Caco-2 (cell line): Measurements from ENCODE around the gene EIF2S2. TPM values are rescaled to one million over a fixed set of nuclear protein-coding genes. Genes with fewer than 3 reads are reported as not detected.

Source experiments
- BruUV-seq: library from RNA; stranded (reverse); fragments of 400-500 nt; replicated peaks from 2 replicates; lab custom pipeline; 2021; lab: Mats Ljungman, UMichigan
- CTCF ChIA-PET: fragments of 300-600 bp; sonication (Branson Sonifier 250); formaldehyde crosslinking; loops from one replicate; lab custom pipeline; 2022; ENCODE audit warnings: antibody characterized with exemption; lab: Charles Lee
- POLR2A ChIA-PET: fragments of 300-600 bp; sonication (Branson Sonifier 250); formaldehyde crosslinking; loops from one replicate; lab custom pipeline; 2022; ENCODE audit warnings: antibody characterized with exemption; lab: Charles Lee
- DNase-seq, 2 experiments: peaks; one replicate each; pipeline versions ENCODE4 v3.0.0 to v3.0.0-alpha.2; 2020 to 2022
- H3K27me3 ChIP-seq: replicated peaks from 2 replicates; pipeline ENCODE4 v1.6.0; 2011; ENCODE audit warnings: low read length; ENCODE audit not compliant: control insufficient read depth, insufficient read depth
- H3K36me3 ChIP-seq: 2 replicates; pipeline ENCODE4 v1.5.1; 2011; ENCODE audit warnings: low read length; ENCODE audit not compliant: control insufficient read depth, insufficient read depth
- H3K4me1 ChIP-seq: fragments of 250-450 bp; sonication (Bioruptor Pico); 2 replicates; pipeline ENCODE4 v1.5.1; 2020; ENCODE audit warnings: mild to moderate bottlenecking
- H3K4me3 ChIP-seq: 2 replicates; pipeline ENCODE4 v1.5.1; 2011; ENCODE audit warnings: low read depth, mild to moderate bottlenecking, control low read depth, low read length
- H3K9me3 ChIP-seq: fragments of 250-450 bp; sonication (Bioruptor Pico); 2 replicates; pipeline ENCODE4 v1.5.1; 2020; ENCODE audit warnings: mild to moderate bottlenecking, moderate library complexity
- H3K27ac Mint-ChIP-seq: one replicate; pipeline ENCODE4 v1.8.0; 2022; ENCODE audit warnings: mixed read lengths; ENCODE audit not compliant: unreplicated experiment
- H3K27me3 Mint-ChIP-seq: one replicate; pipeline ENCODE4 v1.8.0; 2022; ENCODE audit warnings: mixed read lengths; ENCODE audit not compliant: insufficient read depth, unreplicated experiment
- H3K36me3 Mint-ChIP-seq: one replicate; pipeline ENCODE4 v1.8.0; 2022; ENCODE audit warnings: mild to moderate bottlenecking, mixed read lengths; ENCODE audit not compliant: insufficient read depth, unreplicated experiment
- H3K4me1 Mint-ChIP-seq: one replicate; pipeline ENCODE4 v1.8.0; 2022; ENCODE audit warnings: low read depth, mixed read lengths; ENCODE audit not compliant: unreplicated experiment
- H3K4me3 Mint-ChIP-seq: one replicate; pipeline ENCODE4 v1.8.0; 2022; ENCODE audit warnings: mild to moderate bottlenecking, moderate library complexity, mixed read lengths; ENCODE audit not compliant: unreplicated experiment
- H3K9me3 Mint-ChIP-seq: one replicate; pipeline ENCODE4 v1.8.0; 2022; ENCODE audit warnings: mixed read lengths; ENCODE audit not compliant: unreplicated experiment
- intact Hi-C: fragments of 100-400 bp; cut with micrococcal nuclease; formaldehyde crosslinking; loops from one replicate; pipeline ENCODE4 v1.10.0; 2022; ENCODE audit not compliant: unreplicated experiment
- total RNA-seq: library from RNA; stranded (reverse); gene quantifications from 2 replicates; pipeline ENCODE4 v1.2.3, GENCODE V29; 2022
- TF ChIP-seq, protein P1 (sequence below), 2 experiments: fragments of 200-600 bp in 1 of 2; IDR thresholded peaks; 1 replicate in 1 of 2; 2 replicates in 1 of 2; pipeline versions ENCODE4 v1.5.1 to v1.8.0; 2011 to 2022; ENCODE audit warnings: antibody characterized with exemption in 1 of 2, control low read depth in 1 of 2, inconsistent platforms in 1 of 2, low read depth in 1 of 2, low read length in 1 of 2, mild to moderate bottlenecking in 1 of 2, moderate library complexity in 1 of 2; ENCODE audit not compliant: insufficient read depth in 1 of 2, severe bottlenecking in 1 of 2, unreplicated experiment in 1 of 2

The EIF2S2 gene
- total RNA-seq, 1 experiment from 2014 or later, result 299 TPM

GRCh38 chr20:34061695-34062094, 50.3 kb downstream of the EIF2S2 start:
- no peaks in the 10 kb centered on the region for H3K4me1 Mint-ChIP-seq

DNA sequence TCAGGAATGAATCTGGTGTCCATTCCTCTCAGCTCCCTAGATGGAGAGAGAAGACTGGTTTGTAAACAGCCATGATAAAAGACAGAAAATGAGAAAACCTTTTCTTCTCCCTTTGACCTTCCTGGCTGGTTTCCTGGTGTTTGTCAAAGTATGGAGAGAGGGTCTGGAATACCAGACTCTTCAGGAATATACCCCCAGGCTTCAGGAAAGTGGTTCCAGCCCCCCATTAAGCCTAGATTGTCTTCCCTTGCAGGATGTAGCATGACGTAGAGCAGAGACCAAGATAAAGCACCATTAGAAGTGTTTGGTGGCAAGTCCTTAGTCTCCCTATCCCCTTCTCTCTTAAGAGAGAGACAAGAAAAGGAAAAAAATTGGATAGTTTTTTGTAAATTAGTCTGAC, 51.1 kb downstream of the EIF2S2 start:
- CTCF ChIA-PET, result no interaction called here
- Mint-ChIP-seq H3K9me3 (no peaks in the 10 kb centered on the region), H3K27ac (no peak overlapping the region), H3K27me3 (no peaks in the 10 kb centered on the region), H3K36me3 (peaks cover 16% of the 10 kb centered on the region), H3K4me3 (no peak overlapping the region), H3K4me1 (no peaks in the 10 kb centered on the region)
- TF ChIP-seq, protein P1, sequence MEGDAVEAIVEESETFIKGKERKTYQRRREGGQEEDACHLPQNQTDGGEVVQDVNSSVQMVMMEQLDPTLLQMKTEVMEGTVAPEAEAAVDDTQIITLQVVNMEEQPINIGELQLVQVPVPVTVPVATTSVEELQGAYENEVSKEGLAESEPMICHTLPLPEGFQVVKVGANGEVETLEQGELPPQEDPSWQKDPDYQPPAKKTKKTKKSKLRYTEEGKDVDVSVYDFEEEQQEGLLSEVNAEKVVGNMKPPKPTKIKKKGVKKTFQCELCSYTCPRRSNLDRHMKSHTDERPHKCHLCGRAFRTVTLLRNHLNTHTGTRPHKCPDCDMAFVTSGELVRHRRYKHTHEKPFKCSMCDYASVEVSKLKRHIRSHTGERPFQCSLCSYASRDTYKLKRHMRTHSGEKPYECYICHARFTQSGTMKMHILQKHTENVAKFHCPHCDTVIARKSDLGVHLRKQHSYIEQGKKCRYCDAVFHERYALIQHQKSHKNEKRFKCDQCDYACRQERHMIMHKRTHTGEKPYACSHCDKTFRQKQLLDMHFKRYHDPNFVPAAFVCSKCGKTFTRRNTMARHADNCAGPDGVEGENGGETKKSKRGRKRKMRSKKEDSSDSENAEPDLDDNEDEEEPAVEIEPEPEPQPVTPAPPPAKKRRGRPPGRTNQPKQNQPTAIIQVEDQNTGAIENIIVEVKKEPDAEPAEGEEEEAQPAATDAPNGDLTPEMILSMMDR (IDR thresholded peaks at IDR 0.05; ENCODE audit: insufficient read depth in 1 of 2, low read depth in 1 of 2, low read length in 1 of 2, severe bottlenecking in 1 of 2, unreplicated experiment in 1 of 2), result no peak
- POLR2A ChIA-PET, result no interaction called here
- no peak overlapping the region for H3K4me3 ChIP-seq
- peaks cover 2% of the 10 kb centered on the region; the same call in 1 of the 2 replicates for H3K36me3 ChIP-seq
- H3K27me3 ChIP-seq, result no peaks in the 10 kb centered on the region
- intact Hi-C loops, result no loop called here
- no TSS peak for BruUV-seq
- no peaks in the 10 kb centered on the region for H3K9me3 ChIP-seq
- no peaks in the 10 kb centered on the region for H3K4me1 ChIP-seq
- DNase-seq, result no peak

More at GRCh38 chr20:34061695-34062094, 50.3 kb downstream of the EIF2S2 start:
- intact Hi-C loops, result no loop called here
- Histone ChIP-seq H3K27me3 (no peaks in the 10 kb centered on the region), H3K9me3 (no peaks in the 10 kb centered on the region), H3K4me3 (no peak overlapping the region), H3K4me1 (no peaks in the 10 kb centered on the region), H3K36me3 (peaks cover 2% of the 10 kb centered on the region; the same call in 1 of the 2 replicates)
- no peak for DNase-seq
- CTCF ChIA-PET, result no interaction called here
- Mint-ChIP-seq H3K36me3 (peaks cover 16% of the 10 kb centered on the region), H3K4me3 (no peak overlapping the region), H3K27me3 (no peaks in the 10 kb centered on the region), H3K27ac (no peak overlapping the region), H3K9me3 (no peaks in the 10 kb centered on the region)
- TF ChIP-seq, protein P1 (IDR thresholded peaks at IDR 0.05; ENCODE audit: insufficient read depth in 1 of 2, low read depth in 1 of 2, low read length in 1 of 2, severe bottlenecking in 1 of 2, unreplicated experiment in 1 of 2), result no peak
- POLR2A ChIA-PET, result no interaction called here
- no TSS peak for BruUV-seq

DNA sequence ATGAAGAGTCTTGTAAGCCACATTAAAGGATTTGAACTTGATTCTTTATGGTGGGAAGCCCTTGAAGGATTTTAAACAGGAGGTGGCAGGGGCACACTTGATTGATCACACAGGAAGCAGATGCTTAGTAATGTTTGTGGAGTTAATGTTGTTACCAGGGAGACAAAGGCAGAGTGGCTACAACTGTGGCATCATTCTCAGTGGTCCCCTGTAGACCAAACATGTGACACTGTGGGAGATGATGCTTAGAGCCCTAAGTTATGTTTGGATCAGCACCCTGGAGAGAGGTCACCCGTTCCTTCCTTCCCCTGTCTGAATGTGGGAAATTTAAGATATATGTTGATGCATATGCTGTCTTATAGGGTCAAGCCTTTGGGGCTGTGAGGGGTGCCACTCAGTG, 53.2 kb downstream of the EIF2S2 start:
- Mint-ChIP-seq H3K9me3 (no peaks in the 10 kb centered on the region), H3K4me1 (peaks cover 7% of the 10 kb centered on the region), H3K4me3 (no peak overlapping the region), H3K27me3 (no peaks in the 10 kb centered on the region), H3K36me3 (peaks cover 6% of the 10 kb centered on the region), H3K27ac (no peak overlapping the region)
- no peak overlapping the region for H3K4me3 ChIP-seq
- DNase-seq, result no peak
- H3K4me1 ChIP-seq, result no peaks in the 10 kb centered on the region; the same call in 1 of the 2 replicates
- no peaks in the 10 kb centered on the region for H3K9me3 ChIP-seq
- H3K27me3 ChIP-seq, result no peaks in the 10 kb centered on the region
- POLR2A ChIA-PET, result no interaction called here
- peaks cover 2% of the 10 kb centered on the region; the same call in 1 of the 2 replicates for H3K36me3 ChIP-seq
- TF ChIP-seq, protein P1 (IDR thresholded peaks at IDR 0.05; ENCODE audit: insufficient read depth in 1 of 2, low read depth in 1 of 2, low read length in 1 of 2, severe bottlenecking in 1 of 2, unreplicated experiment in 1 of 2), result no peak
- CTCF ChIA-PET, result no interaction called here
- intact Hi-C loops, result no loop called here
- BruUV-seq, result no TSS peak
